ENCODE measurements around the gene CHI3L1.
"Not testable (repeated sequence)": the region's sequence is repeated elsewhere in the genome, so short reads cannot be mapped to it uniquely, and the experiment has no call there.

The CHI3L1 gene

GRCh38 chr1:203186446-203187303 is at the start of gene CHI3L1:
Gene CHI3L1 (minus strand): TSS chr1:203186704. CDS start chr1:203186623, 81 bp downstream.
- H3K4me3 ChIP-seq (ENCODE audit: low read length in 2 of 2): no peak within 1 kb of the TSS
- no peaks in the 10 kb centered on the region for H3K9me3 ChIP-seq (ENCODE audit: control insufficient read depth in 2 of 2, low read length in 2 of 2)
- H3K36me3 ChIP-seq (ENCODE audit: control insufficient read depth in 2 of 2, insufficient read depth in 2 of 2, low read length in 2 of 2): no peaks in the 10 kb centered on the region
- peaks cover 0 to 4% of the 10 kb centered on the region in 2 donors for H3K4me1 ChIP-seq (ENCODE audit: control insufficient read depth in 2 of 2, insufficient read depth in 2 of 2, low read length in 2 of 2)
- no peak within 1 kb of the TSS for H3K27ac ChIP-seq (ENCODE audit: low read depth in 2 of 2, low read length in 2 of 2)
- H3K9ac ChIP-seq (ENCODE audit: low read depth in 1 of 2, low read length in 2 of 2): no peak within 1 kb of the TSS
- peaks cover 0 to 2% of the 10 kb centered on the region in 2 donors for H3K27me3 ChIP-seq (ENCODE audit: control insufficient read depth in 2 of 2, insufficient read depth in 2 of 2, low read length in 2 of 2)

- H3K36me3 ChIP-seq (ENCODE audit: control insufficient read depth in 2 of 2, insufficient read depth in 2 of 2, low read length in 2 of 2); H3K4me3 ChIP-seq (ENCODE audit: low read length in 2 of 2); H3K4me1 ChIP-seq (ENCODE audit: control insufficient read depth in 2 of 2, insufficient read depth in 2 of 2, low read length in 2 of 2); H3K27me3 ChIP-seq (ENCODE audit: control insufficient read depth in 2 of 2, insufficient read depth in 2 of 2, low read length in 2 of 2); H3K9ac ChIP-seq (ENCODE audit: low read depth in 1 of 2, low read length in 2 of 2); H3K9me3 ChIP-seq (ENCODE audit: control insufficient read depth in 2 of 2, low read length in 2 of 2); H3K27ac ChIP-seq (ENCODE audit: low read depth in 2 of 2, low read length in 2 of 2): not testable (repeated sequence)
Observed at GRCh38 chr1:203234901-203235300, 48.4 kb upstream of the CHI3L1 start.

- Histone ChIP-seq H3K4me3 (ENCODE audit: low read length in 2 of 2) (no peak within 1 kb of the TSS), H3K4me1 (ENCODE audit: control insufficient read depth in 2 of 2, insufficient read depth in 2 of 2, low read length in 2 of 2) (no peaks in the 10 kb centered on the region), H3K9me3 (ENCODE audit: control insufficient read depth in 2 of 2, low read length in 2 of 2) (no peaks in the 10 kb centered on the region), H3K27me3 (ENCODE audit: control insufficient read depth in 2 of 2, insufficient read depth in 2 of 2, low read length in 2 of 2) (peaks cover 3 to 8% of the 10 kb centered on the region in 2 donors), H3K9ac (ENCODE audit: low read depth in 1 of 2, low read length in 2 of 2) (no peak within 1 kb of the TSS), H3K36me3 (ENCODE audit: control insufficient read depth in 2 of 2, insufficient read depth in 2 of 2, low read length in 2 of 2) (no peaks in the 10 kb centered on the region), H3K27ac (ENCODE audit: low read depth in 2 of 2, low read length in 2 of 2) (no peak within 1 kb of the TSS)
Observed at GRCh38 chr1:203229471-203230135, 43.1 kb upstream of the CHI3L1 start, which contains the start of gene CHIT1. Gene CHIT1 (minus strand): TSS chr1:203229673. CDS start chr1:203229636, 37 bp downstream.

GRCh38 chr1:203228670-203229069 is 42.2 kb upstream of the CHI3L1 start:
- Histone ChIP-seq H3K27ac (ENCODE audit: low read depth in 2 of 2, low read length in 2 of 2) (no peak overlapping the region), H3K9ac (ENCODE audit: low read depth in 1 of 2, low read length in 2 of 2) (no peak overlapping the region), H3K9me3 (ENCODE audit: control insufficient read depth in 2 of 2, low read length in 2 of 2) (no peaks in the 10 kb centered on the region), H3K4me1 (ENCODE audit: control insufficient read depth in 2 of 2, insufficient read depth in 2 of 2, low read length in 2 of 2) (no peaks in the 10 kb centered on the region), H3K4me3 (ENCODE audit: low read length in 2 of 2) (no peak overlapping the region), H3K36me3 (ENCODE audit: control insufficient read depth in 2 of 2, insufficient read depth in 2 of 2, low read length in 2 of 2) (no peaks in the 10 kb centered on the region), H3K27me3 (ENCODE audit: control insufficient read depth in 2 of 2, insufficient read depth in 2 of 2, low read length in 2 of 2) (peaks cover 3 to 8% of the 10 kb centered on the region in 2 donors)

GRCh38 chr1:203227371-203228083 is 41.0 kb upstream of the CHI3L1 start:
- H3K4me3 ChIP-seq (ENCODE audit: low read length in 2 of 2): no peak overlapping the region
- H3K9ac ChIP-seq (ENCODE audit: low read depth in 1 of 2, low read length in 2 of 2): no peak overlapping the region
- peaks cover 3 to 12% of the 10 kb centered on the region in 2 donors for H3K27me3 ChIP-seq (ENCODE audit: control insufficient read depth in 2 of 2, insufficient read depth in 2 of 2, low read length in 2 of 2)
- no peaks in the 10 kb centered on the region for H3K4me1 ChIP-seq (ENCODE audit: control insufficient read depth in 2 of 2, insufficient read depth in 2 of 2, low read length in 2 of 2)
- H3K27ac ChIP-seq (ENCODE audit: low read depth in 2 of 2, low read length in 2 of 2): no peak overlapping the region
- no peaks in the 10 kb centered on the region for H3K36me3 ChIP-seq (ENCODE audit: control insufficient read depth in 2 of 2, insufficient read depth in 2 of 2, low read length in 2 of 2)
- H3K9me3 ChIP-seq (ENCODE audit: control insufficient read depth in 2 of 2, low read length in 2 of 2): no peaks in the 10 kb centered on the region

- Histone ChIP-seq H3K9ac (ENCODE audit: low read depth in 1 of 2, low read length in 2 of 2) (no peak overlapping the region), H3K36me3 (ENCODE audit: control insufficient read depth in 2 of 2, insufficient read depth in 2 of 2, low read length in 2 of 2) (no peaks in the 10 kb centered on the region), H3K27ac (ENCODE audit: low read depth in 2 of 2, low read length in 2 of 2) (no peak overlapping the region), H3K27me3 (ENCODE audit: control insufficient read depth in 2 of 2, insufficient read depth in 2 of 2, low read length in 2 of 2) (peaks cover 0 to 12% of the 10 kb centered on the region in 2 donors), H3K9me3 (ENCODE audit: control insufficient read depth in 2 of 2, low read length in 2 of 2) (no peaks in the 10 kb centered on the region), H3K4me3 (ENCODE audit: low read length in 2 of 2) (no peak overlapping the region), H3K4me1 (ENCODE audit: control insufficient read depth in 2 of 2, insufficient read depth in 2 of 2, low read length in 2 of 2) (no peaks in the 10 kb centered on the region)
Observed at GRCh38 chr1:203225071-203225470, 38.6 kb upstream of the CHI3L1 start.

GRCh38 chr1:203223012-203223775 is 36.7 kb upstream of the CHI3L1 start:
- H3K36me3 ChIP-seq (ENCODE audit: control insufficient read depth in 2 of 2, insufficient read depth in 2 of 2, low read length in 2 of 2): no peaks in the 10 kb centered on the region
- H3K4me1 ChIP-seq (ENCODE audit: control insufficient read depth in 2 of 2, insufficient read depth in 2 of 2, low read length in 2 of 2): no peaks in the 10 kb centered on the region
- H3K27ac ChIP-seq (ENCODE audit: low read depth in 2 of 2, low read length in 2 of 2): no peak overlapping the region
- H3K4me3 ChIP-seq (ENCODE audit: low read length in 2 of 2): no peak overlapping the region
- peaks cover 0 to 12% of the 10 kb centered on the region in 2 donors for H3K27me3 ChIP-seq (ENCODE audit: control insufficient read depth in 2 of 2, insufficient read depth in 2 of 2, low read length in 2 of 2)
- no peak overlapping the region for H3K9ac ChIP-seq (ENCODE audit: low read depth in 1 of 2, low read length in 2 of 2)
- H3K9me3 ChIP-seq (ENCODE audit: control insufficient read depth in 2 of 2, low read length in 2 of 2): no peaks in the 10 kb centered on the region

GRCh38 chr1:203219934-203220333 is 33.4 kb upstream of the CHI3L1 start:
- no peaks in the 10 kb centered on the region for H3K9me3 ChIP-seq (ENCODE audit: control insufficient read depth in 2 of 2, low read length in 2 of 2)
- no peaks in the 10 kb centered on the region for H3K4me1 ChIP-seq (ENCODE audit: control insufficient read depth in 2 of 2, insufficient read depth in 2 of 2, low read length in 2 of 2)
- H3K27ac ChIP-seq (ENCODE audit: low read depth in 2 of 2, low read length in 2 of 2): no peak overlapping the region
- H3K36me3 ChIP-seq (ENCODE audit: control insufficient read depth in 2 of 2, insufficient read depth in 2 of 2, low read length in 2 of 2): no peaks in the 10 kb centered on the region
- H3K9ac ChIP-seq (ENCODE audit: low read depth in 1 of 2, low read length in 2 of 2): no peak overlapping the region
- peaks cover 0 to 15% of the 10 kb centered on the region in 2 donors for H3K27me3 ChIP-seq (ENCODE audit: control insufficient read depth in 2 of 2, insufficient read depth in 2 of 2, low read length in 2 of 2)
- no peak overlapping the region for H3K4me3 ChIP-seq (ENCODE audit: low read length in 2 of 2)

GRCh38 chr1:203219171-203219570 is 32.7 kb upstream of the CHI3L1 start:
- Histone ChIP-seq H3K4me1 (ENCODE audit: control insufficient read depth in 2 of 2, insufficient read depth in 2 of 2, low read length in 2 of 2) (no peaks in the 10 kb centered on the region), H3K4me3 (ENCODE audit: low read length in 2 of 2) (no peak overlapping the region), H3K9ac (ENCODE audit: low read depth in 1 of 2, low read length in 2 of 2) (no peak overlapping the region), H3K9me3 (ENCODE audit: control insufficient read depth in 2 of 2, low read length in 2 of 2) (no peaks in the 10 kb centered on the region), H3K36me3 (ENCODE audit: control insufficient read depth in 2 of 2, insufficient read depth in 2 of 2, low read length in 2 of 2) (no peaks in the 10 kb centered on the region), H3K27me3 (ENCODE audit: control insufficient read depth in 2 of 2, insufficient read depth in 2 of 2, low read length in 2 of 2) (peaks cover 0 to 14% of the 10 kb centered on the region in 2 donors), H3K27ac (ENCODE audit: low read depth in 2 of 2, low read length in 2 of 2) (no peak overlapping the region)

Data from mucosa of rectum (tissue), 2 donors.